ENCODE data around the gene RIOK2.

The RIOK2 gene

DNA sequence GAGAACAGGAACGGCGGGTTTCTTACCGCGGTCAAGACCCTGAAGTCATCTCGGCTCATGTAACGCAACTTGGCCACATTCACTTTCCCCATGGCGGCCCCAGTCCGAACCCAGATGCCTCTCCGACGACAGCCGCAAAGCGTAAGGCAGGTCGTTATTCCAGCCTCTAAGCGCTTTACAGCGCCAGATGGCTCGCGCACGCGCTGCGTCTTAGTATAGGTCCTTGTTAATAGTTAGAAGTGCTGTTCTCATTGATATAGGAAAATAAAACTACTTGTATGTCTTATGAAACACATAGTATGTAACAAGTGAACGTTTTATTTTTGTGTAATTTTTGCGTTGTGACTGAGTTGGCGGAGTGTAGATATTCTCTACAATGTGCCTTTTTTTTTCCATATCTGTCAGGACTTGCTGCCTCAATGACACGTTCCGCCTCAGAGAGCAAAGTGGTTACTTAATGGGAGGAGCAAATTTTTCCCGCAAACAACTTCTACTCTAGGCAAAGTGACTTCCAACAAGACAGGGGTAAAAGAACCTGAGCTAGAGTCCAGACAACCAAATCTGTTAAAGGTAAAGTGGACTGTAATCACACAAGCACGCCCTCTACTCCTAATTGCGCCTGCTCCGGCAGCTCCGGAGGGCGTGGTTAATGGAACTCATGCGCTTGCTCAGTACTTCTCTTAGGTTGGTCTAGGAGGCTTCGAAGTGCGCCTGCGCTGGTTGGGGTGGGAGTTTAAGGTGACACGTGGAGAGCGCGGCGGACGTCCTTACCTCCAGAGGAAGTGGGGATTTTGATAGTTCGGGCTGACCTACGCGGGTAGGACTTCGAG is at the start of gene RIOK2:
TSS of gene RIOK2 (minus strand) at position 148 of the 830 bp plus-strand sequence. CDS start at position 92, 56 bp downstream.
- H3K4me3 ChIP-seq (ENCODE audit: low read length) = peak within 1 kb of the TSS; percentile 95
- peak within 1 kb of the TSS; percentile 98 for H3K9ac ChIP-seq (ENCODE audit: low read length)
- no peaks in the 10 kb centered on the region for H3K9me3 ChIP-seq (ENCODE audit: control insufficient read depth, low read length)
- no peaks in the 10 kb centered on the region for H3K27me3 ChIP-seq (replicated peaks; ENCODE audit: control insufficient read depth, insufficient read depth, low read length)
- H3K4me1 ChIP-seq (ENCODE audit: control insufficient read depth, insufficient read depth, low read length) = peaks cover 29% of the 10 kb centered on the region
- H3K36me3 ChIP-seq (ENCODE audit: control insufficient read depth, insufficient read depth, low read length, severe bottlenecking) = peaks cover 9% of the 10 kb centered on the region
- peak; percentile 97 for DNase-seq (ENCODE audit: low read depth)

- Histone ChIP-seq H3K27me3 (replicated peaks; ENCODE audit: control insufficient read depth, insufficient read depth, low read length) (no peaks in the 10 kb centered on the region), H3K9ac (ENCODE audit: low read length) (peak overlapping the region; percentile 51), H3K36me3 (ENCODE audit: control insufficient read depth, insufficient read depth, low read length, severe bottlenecking) (no peaks in the 10 kb centered on the region), H3K4me1 (ENCODE audit: control insufficient read depth, insufficient read depth, low read length) (peaks cover 8% of the 10 kb centered on the region), H3K4me3 (ENCODE audit: low read length) (no peak overlapping the region), H3K9me3 (ENCODE audit: control insufficient read depth, low read length) (no peaks in the 10 kb centered on the region)
- peak; percentile 95 for DNase-seq (ENCODE audit: low read depth)
Measured at GRCh38 chr5:97231025-97231636, 48.1 kb upstream of the RIOK2 start.

- DNase-seq (ENCODE audit: low read depth) = no peak
- H3K27me3 ChIP-seq (replicated peaks; ENCODE audit: control insufficient read depth, insufficient read depth, low read length) = no peaks in the 10 kb centered on the region
- H3K9me3 ChIP-seq (ENCODE audit: control insufficient read depth, low read length) = no peaks in the 10 kb centered on the region
- H3K4me3 ChIP-seq (ENCODE audit: low read length) = no peak overlapping the region
- peak overlapping the region; percentile 15 for H3K9ac ChIP-seq (ENCODE audit: low read length)
- peaks cover 8% of the 10 kb centered on the region for H3K4me1 ChIP-seq (ENCODE audit: control insufficient read depth, insufficient read depth, low read length)
- no peaks in the 10 kb centered on the region for H3K36me3 ChIP-seq (ENCODE audit: control insufficient read depth, insufficient read depth, low read length, severe bottlenecking)
Measured at GRCh38 chr5:97229688-97230285, 46.7 kb upstream of the RIOK2 start.

DNA sequence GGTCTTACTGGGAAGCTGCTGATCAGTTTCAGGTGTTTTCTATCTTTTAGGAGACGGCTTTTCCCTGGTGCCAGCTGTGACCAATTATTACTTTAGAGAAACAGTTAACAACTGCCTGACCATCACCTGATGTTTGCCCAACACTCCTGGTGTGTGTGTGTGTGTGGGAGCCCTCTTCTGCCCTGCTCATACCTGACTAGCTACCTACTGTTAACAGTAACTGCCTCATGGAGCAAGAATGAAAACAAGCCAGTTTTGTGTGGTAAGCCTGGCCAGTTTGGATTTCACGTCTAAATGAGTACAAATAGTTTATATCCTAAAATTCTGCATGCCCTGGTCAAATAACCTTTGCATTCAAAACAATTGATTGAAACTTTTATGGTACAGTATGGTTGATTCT is 46.1 kb upstream of the RIOK2 start:
- H3K9ac ChIP-seq (ENCODE audit: low read length) = no peak overlapping the region
- no peaks in the 10 kb centered on the region for H3K27me3 ChIP-seq (replicated peaks; ENCODE audit: control insufficient read depth, insufficient read depth, low read length)
- no peaks in the 10 kb centered on the region for H3K9me3 ChIP-seq (ENCODE audit: control insufficient read depth, low read length)

GRCh38 chr5:97225222-97225621 is 42.2 kb upstream of the RIOK2 start:
- H3K4me3 ChIP-seq (ENCODE audit: low read length) = no peak overlapping the region
- no peak for DNase-seq (ENCODE audit: low read depth)
- H3K4me1 ChIP-seq (ENCODE audit: control insufficient read depth, insufficient read depth, low read length) = peaks cover 12% of the 10 kb centered on the region
- no peaks in the 10 kb centered on the region for H3K9me3 ChIP-seq (ENCODE audit: control insufficient read depth, low read length)
- H3K9ac ChIP-seq (ENCODE audit: low read length) = no peak overlapping the region
- no peaks in the 10 kb centered on the region for H3K27me3 ChIP-seq (replicated peaks; ENCODE audit: control insufficient read depth, insufficient read depth, low read length)
- no peaks in the 10 kb centered on the region for H3K36me3 ChIP-seq (ENCODE audit: control insufficient read depth, insufficient read depth, low read length, severe bottlenecking)

More for the DNA sequence above, 46.1 kb upstream of the RIOK2 start:
- no peaks in the 10 kb centered on the region for H3K36me3 ChIP-seq (ENCODE audit: control insufficient read depth, insufficient read depth, low read length, severe bottlenecking)
- no peak overlapping the region for H3K4me3 ChIP-seq (ENCODE audit: low read length)
- no peak for DNase-seq (ENCODE audit: low read depth)
- H3K4me1 ChIP-seq (ENCODE audit: control insufficient read depth, insufficient read depth, low read length) = peaks cover 11% of the 10 kb centered on the region

GRCh38 chr5:97224112-97224750 is 41.2 kb upstream of the RIOK2 start:
- H3K27me3 ChIP-seq (replicated peaks; ENCODE audit: control insufficient read depth, insufficient read depth, low read length) = no peaks in the 10 kb centered on the region
- peaks cover 12% of the 10 kb centered on the region for H3K4me1 ChIP-seq (ENCODE audit: control insufficient read depth, insufficient read depth, low read length)
- H3K9me3 ChIP-seq (ENCODE audit: control insufficient read depth, low read length) = no peaks in the 10 kb centered on the region
- no peaks in the 10 kb centered on the region for H3K36me3 ChIP-seq (ENCODE audit: control insufficient read depth, insufficient read depth, low read length, severe bottlenecking)
- no peak overlapping the region for H3K4me3 ChIP-seq (ENCODE audit: low read length)
- H3K9ac ChIP-seq (ENCODE audit: low read length) = no peak overlapping the region
- peak; percentile 26 for DNase-seq (ENCODE audit: low read depth)

DNA sequence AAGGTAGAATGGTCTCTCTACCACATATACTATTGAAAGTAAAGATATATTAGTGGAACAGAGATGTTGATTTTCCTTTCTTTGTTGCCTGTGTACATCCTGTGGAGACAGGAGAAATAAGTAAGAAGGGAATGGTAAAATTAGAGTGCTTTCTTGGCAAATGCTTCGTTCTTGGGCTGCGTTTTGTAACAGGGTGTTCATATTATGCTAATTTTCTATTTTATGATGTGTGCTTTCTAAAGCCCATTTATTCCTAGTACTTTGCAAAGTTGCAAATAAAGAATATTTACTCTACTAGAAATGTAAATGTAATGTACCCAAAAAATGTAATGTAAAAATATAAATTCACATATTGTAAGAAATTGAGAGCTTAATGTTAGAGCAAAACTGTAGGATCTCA is 40.5 kb upstream of the RIOK2 start:
- Histone ChIP-seq H3K27me3 (replicated peaks; ENCODE audit: control insufficient read depth, insufficient read depth, low read length) (no peaks in the 10 kb centered on the region), H3K9me3 (ENCODE audit: control insufficient read depth, low read length) (no peaks in the 10 kb centered on the region), H3K9ac (ENCODE audit: low read length) (no peak overlapping the region), H3K4me3 (ENCODE audit: low read length) (no peak overlapping the region), H3K36me3 (ENCODE audit: control insufficient read depth, insufficient read depth, low read length, severe bottlenecking) (no peaks in the 10 kb centered on the region), H3K4me1 (ENCODE audit: control insufficient read depth, insufficient read depth, low read length) (peaks cover 12% of the 10 kb centered on the region)
- no peak for DNase-seq (ENCODE audit: low read depth)

DNA sequence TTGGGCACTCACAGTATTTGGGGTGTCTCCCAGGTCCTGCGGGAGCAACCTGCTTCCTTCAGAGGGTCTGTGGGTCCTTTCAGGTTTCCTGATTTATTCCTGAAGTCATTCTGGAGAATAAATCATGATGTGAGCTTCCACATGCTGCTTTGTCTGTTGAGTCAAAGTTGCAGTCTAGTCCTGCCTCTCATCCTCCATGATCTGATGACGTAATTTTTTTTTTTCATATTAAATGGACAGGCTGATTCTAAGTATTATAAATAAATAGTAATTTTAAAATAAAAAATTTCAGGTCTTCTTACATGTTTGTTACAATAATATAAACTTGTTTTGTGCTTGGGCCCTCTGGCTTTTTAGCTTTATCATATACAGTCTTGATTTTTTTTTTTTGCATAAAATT is 26.3 kb upstream of the RIOK2 start:
- H3K4me3 ChIP-seq (ENCODE audit: low read length) = no peak overlapping the region
- no peak for DNase-seq (ENCODE audit: low read depth)
- H3K9me3 ChIP-seq (ENCODE audit: control insufficient read depth, low read length) = peaks cover 13% of the 10 kb centered on the region
- no peak overlapping the region for H3K9ac ChIP-seq (ENCODE audit: low read length)
- H3K27me3 ChIP-seq (replicated peaks; ENCODE audit: control insufficient read depth, insufficient read depth, low read length) = no peaks in the 10 kb centered on the region
- no peaks in the 10 kb centered on the region for H3K4me1 ChIP-seq (ENCODE audit: control insufficient read depth, insufficient read depth, low read length)
- no peaks in the 10 kb centered on the region for H3K36me3 ChIP-seq (ENCODE audit: control insufficient read depth, insufficient read depth, low read length, severe bottlenecking)

GRCh38 chr5:97208714-97209113 is 25.7 kb upstream of the RIOK2 start:
- DNase-seq (ENCODE audit: low read depth) = no peak
- H3K9ac ChIP-seq (ENCODE audit: low read length) = no peak overlapping the region
- H3K36me3 ChIP-seq (ENCODE audit: control insufficient read depth, insufficient read depth, low read length, severe bottlenecking) = no peaks in the 10 kb centered on the region
- H3K9me3 ChIP-seq (ENCODE audit: control insufficient read depth, low read length) = peaks cover 7% of the 10 kb centered on the region
- H3K4me1 ChIP-seq (ENCODE audit: control insufficient read depth, insufficient read depth, low read length) = no peaks in the 10 kb centered on the region
- H3K4me3 ChIP-seq (ENCODE audit: low read length) = no peak overlapping the region
- H3K27me3 ChIP-seq (replicated peaks; ENCODE audit: control insufficient read depth, insufficient read depth, low read length) = no peaks in the 10 kb centered on the region

DNA sequence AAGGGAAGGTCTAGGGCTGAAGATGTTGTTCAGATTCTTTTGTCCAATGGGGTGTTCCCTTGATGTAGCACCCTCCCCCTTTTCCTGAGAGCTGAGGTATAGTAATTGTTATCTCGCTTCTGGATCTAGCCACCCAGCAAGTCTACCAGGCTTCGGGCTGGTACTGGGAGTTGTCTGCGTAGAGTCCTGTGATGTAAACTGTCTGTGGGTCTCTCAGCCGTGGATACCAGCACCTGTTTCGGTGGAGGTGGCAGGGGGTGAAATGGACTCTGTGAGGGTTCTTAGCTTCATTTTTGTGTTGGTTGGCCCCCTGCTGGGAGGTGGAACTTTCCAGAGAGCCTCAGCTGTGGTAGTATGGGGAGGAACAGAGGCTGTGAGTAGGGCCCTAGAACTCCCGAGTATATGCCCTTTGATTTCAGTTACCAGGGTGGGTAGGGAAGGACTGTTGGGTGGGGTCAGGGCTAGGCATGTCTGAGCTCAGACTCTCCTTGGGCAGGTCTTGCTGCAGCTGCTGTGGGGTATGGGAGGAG is 25.2 kb upstream of the RIOK2 start:
- Histone ChIP-seq H3K36me3 (ENCODE audit: control insufficient read depth, insufficient read depth, low read length, severe bottlenecking) (no peaks in the 10 kb centered on the region), H3K4me3 (ENCODE audit: low read length) (no peak overlapping the region), H3K27me3 (replicated peaks; ENCODE audit: control insufficient read depth, insufficient read depth, low read length) (no peaks in the 10 kb centered on the region), H3K9ac (ENCODE audit: low read length) (no peak overlapping the region), H3K4me1 (ENCODE audit: control insufficient read depth, insufficient read depth, low read length) (no peaks in the 10 kb centered on the region), H3K9me3 (ENCODE audit: control insufficient read depth, low read length) (peaks cover 2% of the 10 kb centered on the region)
- no peak for DNase-seq (ENCODE audit: low read depth)

GRCh38 chr5:97194366-97194765 is 11.3 kb upstream of the RIOK2 start:
- Histone ChIP-seq H3K4me3 (ENCODE audit: low read length) (no peak overlapping the region), H3K4me1 (ENCODE audit: control insufficient read depth, insufficient read depth, low read length) (no peaks in the 10 kb centered on the region), H3K27me3 (replicated peaks; ENCODE audit: control insufficient read depth, insufficient read depth, low read length) (no peaks in the 10 kb centered on the region), H3K9me3 (ENCODE audit: control insufficient read depth, low read length) (no peaks in the 10 kb centered on the region), H3K36me3 (ENCODE audit: control insufficient read depth, insufficient read depth, low read length, severe bottlenecking) (no peaks in the 10 kb centered on the region), H3K9ac (ENCODE audit: low read length) (no peak overlapping the region)
- DNase-seq (ENCODE audit: low read depth) = no peak
